ENCODE measurements around the gene MGMT. TPM values are rescaled to one million over a fixed set of nuclear protein-coding genes. Genes with fewer than 3 reads are reported as not detected.

Gene MGMT
- total RNA-seq, 1 donor from 2014 or later = 25.9 TPM

- H3K4me1 Mint-ChIP-seq (ENCODE audit: unreplicated experiment) = peaks cover 8% of the 10 kb centered on the region
- H3K27me3 Mint-ChIP-seq (ENCODE audit: unreplicated experiment) = peaks cover 4% of the 10 kb centered on the region
- no peak overlapping the region for H3K4me3 Mint-ChIP-seq (ENCODE audit: unreplicated experiment)
- no peak for TF ChIP-seq CTCF (IDR thresholded peaks at IDR 0.05; ENCODE audit: unreplicated experiment)
- DNase-seq (ENCODE audit: low spot score) = no peak
- peaks cover 14% of the 10 kb centered on the region for H3K36me3 Mint-ChIP-seq (ENCODE audit: low read depth, unreplicated experiment)
- peaks cover 15% of the 10 kb centered on the region for H3K9me3 Mint-ChIP-seq (ENCODE audit: unreplicated experiment)
- H3K27ac Mint-ChIP-seq (ENCODE audit: unreplicated experiment) = no peak overlapping the region
These were observed 28.7 kb downstream of the MGMT start for GRCh38 chr10:129495698-129496097.

GRCh38 chr10:129497013-129497412 is 30.0 kb downstream of the MGMT start:
- Mint-ChIP-seq H3K36me3 (ENCODE audit: low read depth, unreplicated experiment) (peaks cover 14% of the 10 kb centered on the region), H3K27ac (ENCODE audit: unreplicated experiment) (no peak overlapping the region), H3K4me1 (ENCODE audit: unreplicated experiment) (peaks cover 8% of the 10 kb centered on the region), H3K9me3 (ENCODE audit: unreplicated experiment) (peaks cover 4% of the 10 kb centered on the region), H3K4me3 (ENCODE audit: unreplicated experiment) (no peak overlapping the region), H3K27me3 (ENCODE audit: unreplicated experiment) (peaks cover 4% of the 10 kb centered on the region)
- TF ChIP-seq CTCF (IDR thresholded peaks at IDR 0.05; ENCODE audit: unreplicated experiment) = no peak
- no peak for DNase-seq (ENCODE audit: low spot score)

- no peaks in the 10 kb centered on the region for H3K9me3 Mint-ChIP-seq (ENCODE audit: unreplicated experiment)
- TF ChIP-seq CTCF (IDR thresholded peaks at IDR 0.05; ENCODE audit: unreplicated experiment) = no peak
- no peak for DNase-seq (ENCODE audit: low spot score)
- no peak overlapping the region for H3K4me3 Mint-ChIP-seq (ENCODE audit: unreplicated experiment)
- H3K27me3 Mint-ChIP-seq (ENCODE audit: unreplicated experiment) = peaks cover 2% of the 10 kb centered on the region
- H3K4me1 Mint-ChIP-seq (ENCODE audit: unreplicated experiment) = peaks cover 8% of the 10 kb centered on the region
- H3K27ac Mint-ChIP-seq (ENCODE audit: unreplicated experiment) = no peak overlapping the region
- peaks cover 14% of the 10 kb centered on the region for H3K36me3 Mint-ChIP-seq (ENCODE audit: low read depth, unreplicated experiment)
These were observed 31.6 kb downstream of the MGMT start for GRCh38 chr10:129498680-129499079.

- Mint-ChIP-seq H3K27me3 (ENCODE audit: unreplicated experiment) (peaks cover 2% of the 10 kb centered on the region), H3K4me3 (ENCODE audit: unreplicated experiment) (no peak overlapping the region), H3K9me3 (ENCODE audit: unreplicated experiment) (no peaks in the 10 kb centered on the region), H3K36me3 (ENCODE audit: low read depth, unreplicated experiment) (peaks cover 14% of the 10 kb centered on the region), H3K4me1 (ENCODE audit: unreplicated experiment) (no peaks in the 10 kb centered on the region), H3K27ac (ENCODE audit: unreplicated experiment) (no peak overlapping the region)
- TF ChIP-seq CTCF (IDR thresholded peaks at IDR 0.05; ENCODE audit: unreplicated experiment) = no peak
- DNase-seq (ENCODE audit: low spot score) = no peak
These were observed 33.7 kb downstream of the MGMT start for GRCh38 chr10:129500617-129501339.

GRCh38 chr10:129501652-129502436 is 34.8 kb downstream of the MGMT start:
- H3K27ac Mint-ChIP-seq (ENCODE audit: unreplicated experiment) = no peak overlapping the region
- H3K27me3 Mint-ChIP-seq (ENCODE audit: unreplicated experiment) = peaks cover 2% of the 10 kb centered on the region
- no peak overlapping the region for H3K4me3 Mint-ChIP-seq (ENCODE audit: unreplicated experiment)
- no peak for DNase-seq (ENCODE audit: low spot score)
- H3K36me3 Mint-ChIP-seq (ENCODE audit: low read depth, unreplicated experiment) = peaks cover 14% of the 10 kb centered on the region
- no peaks in the 10 kb centered on the region for H3K9me3 Mint-ChIP-seq (ENCODE audit: unreplicated experiment)
- no peaks in the 10 kb centered on the region for H3K4me1 Mint-ChIP-seq (ENCODE audit: unreplicated experiment)
- TF ChIP-seq CTCF (IDR thresholded peaks at IDR 0.05; ENCODE audit: unreplicated experiment) = no peak
